Amniotic epithelial cell (primary cell): ENCODE data around the gene C2orf78.
"Not testable (repeated sequence)": the region's sequence is repeated elsewhere in the genome, so short reads cannot be mapped to it uniquely, and the experiment has no call there.

Experiments used
- DNase-seq: peaks from one replicate; pipeline ENCODE4 v3.0.0-alpha.2; 2010; ENCODE audit warnings: low read depth

Gene C2orf78, protein sequence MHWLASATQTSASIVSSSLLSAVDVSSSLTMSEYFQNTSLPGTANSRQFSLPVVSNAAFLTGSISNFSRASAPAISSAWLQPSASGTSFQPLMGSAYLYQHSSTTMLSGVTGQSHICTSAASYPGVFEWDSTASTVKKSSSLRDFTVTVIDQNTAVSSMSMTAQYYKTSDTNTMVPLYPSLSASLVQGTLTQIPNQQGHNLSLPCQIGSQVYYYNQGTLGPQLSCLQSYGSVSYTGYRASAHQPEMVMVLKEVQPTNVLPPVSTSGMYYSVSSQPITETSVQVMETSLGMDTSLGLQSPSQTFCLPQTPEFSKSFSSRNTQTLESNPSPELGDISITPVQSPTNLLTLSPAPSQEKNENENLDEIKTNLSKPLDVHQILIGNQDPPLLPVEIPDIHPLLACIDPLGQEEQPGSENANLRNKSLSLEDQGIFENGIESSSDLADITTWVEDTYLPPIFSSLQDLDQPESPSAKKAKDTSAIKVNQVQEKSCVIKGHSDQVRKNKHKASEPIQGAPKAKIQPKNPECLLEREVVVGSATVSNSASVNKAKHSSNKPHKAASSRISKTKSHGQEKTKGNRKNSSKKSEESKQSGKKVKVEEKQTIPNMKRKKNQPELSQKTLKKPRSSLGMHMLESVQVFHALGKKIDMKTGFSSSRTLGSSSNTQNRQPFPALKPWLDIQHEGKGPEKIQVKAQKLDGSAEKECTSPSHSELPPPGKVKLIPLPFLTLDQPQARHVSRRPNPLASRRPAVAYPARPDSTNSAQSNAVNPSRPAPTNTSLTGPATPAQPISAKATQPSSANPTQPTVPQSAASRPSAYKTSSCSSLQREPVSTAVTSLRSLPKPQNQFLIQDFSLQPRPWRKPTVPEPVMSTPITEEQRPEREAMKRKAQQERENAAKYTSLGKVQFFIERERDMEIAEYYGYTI

DNA sequence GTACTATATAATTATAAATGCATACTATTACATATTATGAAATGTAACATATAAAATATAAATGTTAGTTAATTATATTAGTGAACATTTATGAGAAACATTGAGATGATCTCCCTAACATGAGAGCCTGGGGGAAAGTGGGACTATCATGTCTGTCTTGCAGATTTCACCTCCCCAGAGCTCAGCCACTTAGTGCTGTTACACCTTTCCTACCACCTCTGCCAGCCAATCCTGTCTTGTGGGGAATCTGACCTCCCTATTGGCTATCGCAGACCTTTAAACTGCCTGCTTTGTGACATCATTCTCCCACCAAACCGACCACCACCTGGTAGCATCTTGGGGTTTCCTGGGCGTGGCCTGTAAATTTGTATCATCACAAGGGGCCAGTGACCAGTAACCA lies at the start of gene C2orf78:
C2orf78 (plus strand) TSS at position 301 of the 400 bp plus-strand sequence. CDS start 127 bp downstream, outside the sequence.
- not testable (repeated sequence) for DNase-seq

DNA sequence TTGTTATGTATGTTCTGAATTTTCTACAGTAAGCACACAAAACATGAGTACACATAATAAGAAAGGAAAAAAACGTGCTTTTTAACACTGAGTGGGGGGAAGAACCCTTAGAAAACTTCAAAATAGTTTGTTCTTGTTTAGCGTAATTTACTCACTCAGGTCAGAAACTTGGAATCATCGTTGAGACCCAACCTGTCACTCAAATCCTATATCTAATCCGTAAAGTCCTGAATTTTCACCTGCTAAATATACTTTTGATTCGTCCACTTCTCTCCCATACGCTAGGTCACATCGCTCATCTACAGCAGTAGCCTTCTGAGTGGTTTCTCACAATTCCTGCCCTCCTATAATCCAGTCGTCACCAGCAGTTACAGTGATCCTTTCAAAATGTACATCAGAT lies 47.6 kb upstream of the C2orf78 start:
- no peak for DNase-seq

DNA sequence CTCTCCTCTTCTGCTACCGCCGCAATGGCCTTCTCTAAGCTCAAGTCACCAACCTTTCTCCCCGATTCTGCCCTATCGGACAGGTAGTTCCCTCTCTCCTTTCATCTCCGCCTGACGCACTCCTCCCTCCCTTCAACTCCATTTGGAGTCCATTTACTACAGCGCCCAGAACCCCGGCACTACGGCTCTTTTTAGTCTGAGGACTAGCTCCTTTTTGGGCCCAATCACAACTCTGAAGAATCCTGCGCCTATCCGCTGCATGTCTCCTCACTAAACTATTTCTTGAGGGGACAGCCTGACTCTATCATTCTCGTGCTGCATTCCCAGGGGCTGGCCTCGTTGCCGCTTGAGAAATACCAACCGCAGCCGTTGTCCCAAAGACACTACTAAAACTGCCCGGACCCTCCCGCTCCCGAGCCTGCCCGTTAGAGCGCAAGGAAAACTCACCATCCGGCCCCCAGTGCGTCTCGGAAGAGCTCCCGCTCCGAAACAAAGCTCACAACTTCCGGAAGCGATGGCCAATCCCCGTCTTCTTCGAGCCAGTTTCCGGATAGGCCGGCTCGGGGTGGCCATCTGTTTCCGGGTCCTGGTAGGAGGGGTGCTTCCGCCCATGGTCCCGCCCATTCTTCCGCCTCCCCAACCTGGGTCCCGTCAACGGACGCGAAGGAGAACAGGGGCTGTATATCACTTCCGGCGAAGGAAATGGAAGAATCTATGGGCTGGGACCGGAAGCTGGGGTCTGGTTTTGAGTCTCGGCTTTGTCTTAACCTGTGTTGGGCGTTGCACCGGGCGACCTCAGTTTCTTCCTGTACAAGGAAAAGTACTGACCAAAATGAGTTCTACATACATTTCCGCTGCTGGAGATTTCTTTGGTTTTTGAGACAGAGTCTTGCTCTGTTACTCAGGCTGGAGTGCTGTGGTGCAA lies 46.9 kb upstream of the C2orf78 start, which contains the start of gene TPRKB:
TPRKB (minus strand) TSS at position 491 of the 925 bp plus-strand sequence. CDS start 2,776 bp downstream, outside the sequence.
- DNase-seq: peak; percentile 98

DNA sequence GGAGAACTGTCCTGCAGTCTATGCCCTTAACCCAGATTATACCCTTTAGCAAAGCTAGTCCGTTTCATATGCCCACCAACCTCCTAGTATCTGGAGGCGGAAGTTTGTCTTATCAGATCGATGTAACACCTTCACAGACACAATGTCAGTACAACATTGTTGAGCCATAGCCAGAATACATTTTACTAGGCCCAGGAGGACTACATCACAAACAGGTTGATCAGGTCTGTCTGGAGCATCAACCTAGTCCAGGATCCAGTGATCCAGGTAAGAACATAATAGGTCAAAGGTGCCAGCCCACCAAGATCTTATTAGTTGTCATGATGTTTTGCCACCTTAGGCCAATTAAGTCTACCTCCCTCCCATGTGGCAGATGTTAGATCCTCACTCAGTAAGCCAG lies 44.9 kb upstream of the C2orf78 start:
- no peak for DNase-seq

DNA sequence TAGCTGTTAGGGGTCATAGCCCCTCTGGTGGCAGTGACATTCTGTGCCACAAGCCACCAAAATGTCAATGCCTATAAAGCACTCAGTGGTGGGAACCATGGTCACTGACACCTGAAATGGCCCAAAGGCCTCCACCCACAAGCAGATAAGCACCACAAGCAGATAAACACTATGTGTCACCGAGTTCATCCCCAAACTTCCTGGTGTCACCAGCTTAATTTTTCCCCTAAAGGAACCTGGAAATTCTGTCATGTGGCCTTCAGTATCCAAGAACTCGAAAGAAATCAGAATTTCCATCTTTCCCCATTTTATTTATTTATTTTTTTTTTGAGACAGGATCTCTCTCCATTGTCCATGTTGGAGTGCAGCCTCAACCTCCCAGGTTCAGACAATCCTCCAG lies 43.2 kb upstream of the C2orf78 start:
- no peak for DNase-seq

DNA sequence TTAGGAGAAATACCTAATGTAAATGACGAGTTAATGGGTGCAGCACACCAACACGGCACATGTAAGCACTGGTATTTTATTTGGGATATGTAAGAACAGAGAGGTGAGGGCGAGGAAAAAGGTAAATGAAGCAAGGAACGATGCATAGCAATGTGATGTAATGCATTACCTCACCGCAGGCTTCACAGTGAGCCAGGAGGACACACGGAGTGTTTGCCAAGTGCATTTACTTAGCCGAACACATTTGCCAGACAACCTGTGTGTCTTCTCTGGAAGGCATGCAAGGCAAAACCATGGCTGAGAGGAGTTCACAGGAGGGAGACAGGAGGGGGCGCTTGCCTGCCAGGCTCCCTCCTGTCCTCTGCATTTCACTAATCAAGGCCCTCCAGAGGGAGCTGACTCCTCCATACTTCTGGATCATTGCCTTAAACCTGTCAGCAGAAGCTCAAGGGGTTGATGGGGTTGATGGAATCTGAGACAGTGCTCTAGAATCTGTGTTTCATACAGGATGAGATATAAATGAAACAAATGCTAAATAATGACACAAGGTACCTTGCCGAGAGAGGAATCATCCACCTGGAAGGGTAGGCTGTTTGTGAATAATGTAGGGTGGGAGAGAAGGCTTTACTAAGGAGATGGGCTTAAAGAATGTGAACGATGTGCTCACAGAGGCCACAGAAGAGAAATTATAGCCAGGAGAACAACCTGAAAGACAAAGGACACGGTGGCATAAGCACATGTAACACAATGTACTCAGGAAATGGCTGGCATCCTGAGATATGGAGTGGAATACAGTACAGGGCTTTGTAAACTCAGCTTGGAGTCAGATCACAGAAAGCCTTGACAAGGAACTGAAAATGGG lies 37.7 kb upstream of the C2orf78 start:
- DNase-seq: no peak

DNA sequence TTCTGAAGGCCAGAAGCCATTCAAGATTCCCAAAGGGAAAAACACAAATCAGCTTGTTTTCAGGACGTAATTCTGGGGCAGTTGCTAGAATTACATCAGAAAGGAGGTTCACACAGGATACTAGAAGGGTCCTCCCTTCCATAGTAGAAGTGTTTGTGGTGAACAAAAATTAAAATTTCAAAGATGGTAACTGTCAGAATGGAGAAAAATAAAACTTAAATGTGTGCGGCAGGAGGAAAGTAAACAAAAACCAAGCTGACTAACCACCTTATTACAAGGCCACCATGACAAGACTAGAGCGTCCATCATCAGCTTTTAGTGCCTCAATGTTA lies 37.1 kb upstream of the C2orf78 start:
- no peak for DNase-seq

DNA sequence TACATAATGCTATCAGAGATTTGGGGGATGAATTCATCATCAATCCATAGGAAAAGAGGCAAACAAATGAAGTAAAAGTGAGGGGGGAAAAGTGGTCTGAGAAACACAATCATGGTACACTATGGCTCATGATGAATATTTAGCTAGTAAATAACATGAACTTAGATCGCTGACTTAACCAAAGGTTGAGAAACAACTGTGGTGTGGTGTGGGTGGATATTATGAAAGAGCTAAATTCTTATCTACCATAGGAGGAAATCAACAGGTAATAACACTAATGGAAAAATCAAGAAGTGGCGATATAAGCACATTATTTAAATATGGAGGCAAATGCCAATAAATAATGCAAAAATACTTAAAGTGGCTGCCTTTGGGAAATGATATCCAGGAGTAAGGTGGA lies 34.7 kb upstream of the C2orf78 start:
- DNase-seq: peak; percentile 78

DNA sequence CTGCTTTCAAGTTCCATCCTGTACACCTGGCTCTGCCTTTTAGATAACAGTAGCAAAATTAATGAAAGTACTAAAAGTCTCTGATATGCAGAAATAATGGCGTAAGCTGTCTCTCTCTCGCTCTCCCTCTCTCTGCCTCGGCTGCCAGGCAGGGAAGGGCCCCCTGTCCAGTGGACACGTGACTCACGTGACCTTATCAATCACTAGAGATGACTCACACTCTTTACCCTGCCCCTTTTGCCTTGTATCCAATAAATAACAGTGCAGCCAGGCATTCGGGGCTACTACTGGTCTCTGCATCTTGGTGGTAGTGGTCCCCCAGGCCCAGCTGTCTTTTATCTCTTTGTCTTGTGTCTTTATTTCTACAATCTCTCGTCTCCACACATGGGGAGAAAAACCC lies 29.7 kb upstream of the C2orf78 start:
- DNase-seq: not testable (repeated sequence)

DNA sequence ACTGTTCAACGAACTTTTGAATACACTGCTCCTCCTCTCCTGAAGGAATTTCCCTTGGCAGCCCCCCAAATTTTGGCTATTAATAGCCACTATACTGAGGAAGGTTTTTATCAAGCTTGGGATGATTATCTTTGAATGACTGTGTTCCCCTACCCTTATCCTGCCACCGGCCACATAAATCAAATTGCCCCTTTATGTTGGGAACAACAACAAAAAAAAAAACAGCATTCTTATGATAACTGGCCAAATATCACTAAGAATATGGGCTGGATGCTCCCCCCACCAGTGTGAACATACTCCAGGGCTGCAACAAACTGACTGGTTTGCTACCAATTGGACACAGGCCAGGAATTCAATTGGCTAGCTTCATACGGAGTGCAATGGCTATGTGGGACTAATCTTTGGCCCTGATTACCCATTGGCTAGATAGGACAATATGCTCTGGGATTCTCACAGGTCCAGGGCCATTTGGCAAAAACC lies 24.7 kb upstream of the C2orf78 start:
- DNase-seq: no peak

DNA sequence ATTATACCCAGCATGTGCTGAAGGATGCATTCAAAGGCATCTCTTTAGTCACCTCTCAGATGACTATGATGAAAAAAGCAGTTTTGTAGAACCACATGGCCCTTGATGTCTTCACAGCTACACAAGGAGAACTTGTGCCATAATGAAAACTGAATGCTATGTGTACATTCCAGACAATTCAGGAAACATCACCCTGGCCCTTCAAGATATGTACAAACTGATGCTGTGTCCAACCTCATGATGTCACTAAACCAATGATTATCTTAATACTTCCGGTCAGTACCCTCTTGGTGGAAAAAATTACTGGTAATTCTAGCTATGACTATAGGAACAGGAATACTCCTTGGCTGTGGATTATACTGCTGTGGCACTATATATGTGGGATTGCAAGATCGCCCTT lies 24.1 kb upstream of the C2orf78 start:
- no peak for DNase-seq

DNA sequence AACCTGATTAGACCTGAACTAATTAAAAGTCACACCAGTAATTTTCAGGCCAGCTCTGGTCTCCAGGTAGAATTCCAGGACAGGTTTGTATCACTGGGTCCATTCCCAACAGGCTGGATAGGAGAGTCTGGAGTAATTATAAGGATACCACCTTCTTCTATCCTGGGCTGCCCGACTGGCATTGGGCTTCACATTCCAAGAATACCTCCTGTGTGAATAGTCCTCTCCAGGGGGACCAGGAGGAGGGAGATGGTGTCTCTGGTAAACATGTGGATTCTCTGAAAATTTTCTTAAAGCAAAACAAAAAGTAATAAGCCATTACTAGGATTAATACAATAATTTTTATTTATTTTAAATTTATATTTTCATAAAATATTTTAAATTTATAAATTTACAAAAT lies 21.4 kb upstream of the C2orf78 start:
- no peak for DNase-seq

DNA sequence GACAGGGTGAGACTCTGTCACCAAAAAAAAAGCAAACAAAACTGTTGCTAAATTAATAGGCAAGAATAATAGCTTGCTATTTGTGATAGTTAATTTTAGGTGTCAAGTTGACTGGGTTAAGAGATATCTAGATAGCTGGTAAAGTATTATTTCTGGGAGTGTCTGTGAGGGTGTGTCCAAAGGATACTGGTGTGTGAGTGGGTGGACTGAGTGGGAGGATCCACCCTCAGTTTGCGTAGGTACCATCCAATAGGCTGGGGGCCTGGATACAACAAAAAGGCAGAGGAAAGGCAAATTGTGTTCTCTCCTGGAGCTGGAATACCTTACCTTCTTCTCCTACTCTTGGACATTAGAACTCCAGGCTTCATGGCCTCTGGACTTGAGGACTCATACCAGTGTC lies 19.0 kb upstream of the C2orf78 start:
- no peak for DNase-seq

DNA sequence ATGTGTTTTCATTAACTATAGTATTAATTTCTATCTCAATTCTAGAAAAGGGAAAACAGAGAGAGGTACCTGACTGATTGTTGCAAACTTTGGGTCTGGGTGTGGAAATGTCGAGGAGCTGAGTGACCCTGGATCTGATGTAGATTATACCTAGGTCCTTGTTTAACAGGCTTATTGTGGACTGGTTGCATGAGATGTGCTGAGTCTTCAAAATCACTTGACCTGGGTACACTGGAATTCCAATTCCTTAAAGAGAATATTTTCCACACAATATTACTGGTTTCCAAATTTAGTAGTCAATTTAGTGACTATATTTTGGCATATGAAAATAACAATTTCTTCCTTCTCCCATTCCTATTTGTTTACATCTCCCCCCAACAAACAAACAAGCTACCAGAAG lies 17.6 kb upstream of the C2orf78 start:
- DNase-seq: no peak

DNA sequence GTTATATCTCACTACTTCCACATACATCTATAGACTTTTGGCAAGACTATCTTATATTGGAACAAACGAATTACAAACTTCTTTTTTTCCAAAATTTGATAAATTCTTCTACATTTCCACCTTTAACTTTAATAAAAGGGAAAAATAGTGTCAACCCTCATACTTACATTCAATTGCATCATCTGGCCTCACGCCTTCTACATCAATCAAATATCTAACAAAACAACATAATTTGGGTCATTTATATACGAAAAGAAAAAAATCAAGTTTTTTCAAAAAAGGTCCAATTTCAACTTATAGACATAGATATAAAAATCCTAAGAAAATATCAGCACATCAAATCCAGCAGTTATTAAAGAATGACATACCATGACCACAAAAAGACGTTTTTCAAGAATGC lies 17.0 kb upstream of the C2orf78 start:
- DNase-seq: no peak

DNA sequence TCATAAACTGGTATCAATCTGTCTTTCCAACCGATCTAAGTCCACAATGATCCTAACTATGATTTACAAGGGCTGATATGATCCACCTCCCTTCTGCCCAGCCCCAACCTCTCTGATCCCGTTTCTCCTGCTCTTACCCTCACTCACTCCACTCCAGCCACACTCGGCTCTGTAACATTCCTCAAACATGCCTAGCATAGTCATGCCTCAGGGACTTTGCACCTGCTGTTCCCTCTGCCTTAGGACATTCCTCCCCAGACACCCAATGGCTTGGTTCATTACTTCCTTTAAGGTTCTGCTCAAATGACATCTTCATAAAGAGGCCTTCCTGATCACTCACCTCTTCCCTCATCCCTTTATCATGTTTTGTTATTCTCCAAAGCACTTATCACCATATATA lies 13.3 kb upstream of the C2orf78 start:
- no peak for DNase-seq

DNA sequence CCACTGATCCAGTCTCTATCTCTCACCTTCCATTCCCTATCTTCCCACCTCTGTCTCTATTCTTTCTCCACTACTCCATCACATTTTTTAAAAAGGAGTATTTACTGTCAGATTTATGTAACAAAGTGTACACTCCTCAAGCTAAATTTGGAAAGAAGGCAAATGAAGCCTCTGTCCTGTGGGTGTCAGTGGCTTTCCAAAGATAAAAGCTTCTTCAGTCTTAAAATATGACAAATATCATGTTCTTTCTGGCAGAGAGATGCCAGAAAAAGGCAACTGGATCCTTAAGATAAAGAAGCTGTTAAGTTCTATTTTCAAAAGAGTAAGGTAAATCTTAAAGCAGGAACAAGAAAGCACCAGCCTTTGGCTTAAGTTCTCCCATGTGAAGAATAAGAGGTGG lies 11.2 kb upstream of the C2orf78 start:
- no peak for DNase-seq

DNA sequence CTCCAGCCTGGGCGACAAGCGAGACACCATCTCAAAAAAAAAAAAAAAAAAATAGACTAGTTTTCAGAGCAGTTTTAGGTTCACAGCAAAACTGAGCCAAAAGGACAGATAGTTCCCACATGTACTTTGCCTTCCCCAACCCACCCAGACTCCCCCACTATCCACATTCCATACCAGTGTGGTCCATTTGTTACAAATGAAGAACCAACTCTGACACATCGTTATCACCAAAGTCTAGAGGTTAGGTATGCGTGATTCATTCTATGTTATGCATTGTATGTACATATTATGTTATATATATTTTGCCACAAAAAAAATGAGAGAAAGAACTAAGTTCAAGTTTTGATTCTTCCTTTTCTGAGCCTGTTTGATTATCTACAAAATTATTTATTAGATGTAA lies 7.6 kb upstream of the C2orf78 start:
- DNase-seq: peak; percentile 74

DNA sequence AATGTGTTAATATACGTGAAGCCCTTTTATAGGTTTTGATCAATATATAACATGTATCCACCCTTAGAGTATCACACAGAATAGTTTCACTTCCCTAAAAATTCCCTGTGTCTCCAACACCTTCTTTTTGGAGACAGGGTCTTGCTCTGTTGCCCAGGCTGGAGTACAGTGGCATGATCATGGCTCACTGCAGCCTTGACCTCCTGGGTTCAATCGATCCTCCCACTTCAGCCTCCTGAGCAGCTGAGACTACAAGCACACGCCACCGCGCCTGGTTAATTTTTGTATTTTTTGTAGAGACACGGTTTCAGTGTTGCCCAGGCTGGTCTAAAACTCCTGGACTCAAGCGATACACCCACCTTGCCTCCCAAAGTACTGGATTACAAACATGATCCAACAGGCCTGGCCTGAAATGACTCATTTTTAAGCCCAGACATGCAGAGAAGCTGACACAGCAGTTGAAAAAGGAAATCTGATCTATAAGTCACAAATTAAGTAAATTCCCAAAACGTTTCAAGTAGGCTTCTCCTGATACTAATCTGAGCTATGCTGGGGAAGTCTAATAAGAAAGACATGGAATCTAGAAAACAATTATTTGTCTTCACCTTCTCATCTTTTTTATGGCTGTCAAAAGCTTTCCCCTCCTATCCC lies 7.0 kb upstream of the C2orf78 start:
- DNase-seq: peak; percentile 49

DNA sequence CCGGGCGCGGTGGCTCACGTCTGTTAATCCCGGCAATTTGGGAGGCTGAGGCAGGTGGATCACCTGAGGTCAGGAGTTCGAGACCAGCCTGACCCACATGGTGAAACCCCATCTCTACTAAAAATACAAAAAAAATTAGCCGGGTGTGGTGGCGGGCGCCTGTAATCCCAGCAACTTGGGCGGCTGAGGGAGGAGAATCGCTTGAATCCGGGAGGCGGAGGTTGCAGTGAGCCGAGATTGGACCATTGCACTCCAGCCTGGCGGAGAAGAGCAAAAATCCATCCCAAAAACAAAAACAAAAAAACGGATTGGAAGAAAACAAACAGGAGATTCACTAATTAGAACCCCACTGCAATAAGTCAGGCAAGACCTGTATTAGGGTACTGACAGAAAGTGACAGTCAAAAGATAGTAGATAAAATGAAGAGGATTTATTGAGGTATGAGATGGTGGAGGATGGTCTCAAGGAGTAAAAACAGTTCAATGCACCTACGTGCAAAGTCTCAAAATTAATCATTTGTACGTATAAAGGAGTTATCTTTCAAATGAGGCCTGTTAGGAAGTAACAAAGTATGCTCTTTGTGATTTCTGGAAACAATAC lies 5.0 kb upstream of the C2orf78 start:
- not testable (repeated sequence) for DNase-seq
